HG02571 (cell line): ENCODE results near the gene POLR3G.

Experiments
- ATAC-seq: cut with Tn5 transposase; IDR thresholded peaks from one replicate; pipeline ENCODE4 v1.9.1; 2021; ENCODE audit warnings: mild to moderate bottlenecking, moderate library complexity; ENCODE audit not compliant: unreplicated experiment

POLR3G gene

GRCh38 chr5:90495146-90495545, 20.5 kb downstream of the POLR3G start:
- no peak for ATAC-seq

GRCh38 chr5:90503596-90503995, 28.9 kb downstream of the POLR3G start:
- no peak for ATAC-seq

- ATAC-seq = no peak
These were observed 30.1 kb downstream of the POLR3G start for GRCh38 chr5:90504743-90505142.

GRCh38 chr5:90506221-90506620, 31.6 kb downstream of the POLR3G start:
- ATAC-seq = no peak

- ATAC-seq = no peak
These were observed 35.8 kb downstream of the POLR3G start for GRCh38 chr5:90510438-90510837.

- no peak for ATAC-seq
These were observed 39.9 kb downstream of the POLR3G start for GRCh38 chr5:90514520-90514919.

DNA sequence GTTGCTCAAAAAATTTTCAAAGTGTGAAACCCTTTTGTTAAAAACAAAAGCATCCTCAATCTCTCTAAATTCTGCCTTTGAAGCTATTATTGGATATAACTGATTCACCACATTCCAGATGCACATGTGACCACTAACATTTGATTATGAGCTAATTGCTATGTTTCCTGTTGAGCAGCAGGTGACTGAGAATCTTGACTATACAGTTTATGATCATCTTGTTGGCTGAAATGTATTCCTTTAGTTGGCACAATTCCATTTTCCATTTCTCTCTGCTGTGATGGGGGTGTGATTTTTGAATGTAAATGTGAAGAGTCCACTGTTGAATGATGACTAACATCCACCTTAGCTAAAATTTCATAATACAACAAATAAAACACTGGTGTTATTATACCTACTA, 44.0 kb downstream of the POLR3G start:
- no peak for ATAC-seq

DNA sequence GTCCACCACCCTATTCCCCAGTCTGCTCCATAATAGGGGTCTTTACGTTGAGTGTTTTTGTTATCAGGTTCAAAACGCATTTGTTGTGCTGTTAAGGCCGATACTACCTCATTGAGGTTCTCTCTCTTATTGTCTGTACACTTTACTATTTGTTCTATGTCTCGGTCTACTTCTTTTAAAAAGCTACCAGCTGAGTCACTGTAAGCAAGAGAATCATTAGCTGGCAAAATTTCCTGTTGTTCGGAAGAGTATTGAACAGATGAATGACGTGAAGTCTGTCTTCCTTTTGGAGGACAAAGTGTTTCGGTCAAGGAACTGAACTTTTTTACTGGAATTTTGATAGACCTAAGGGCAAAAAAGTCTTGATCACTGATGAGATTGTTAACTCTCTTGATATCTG, 44.4 kb downstream of the POLR3G start:
- ATAC-seq = no peak

- ATAC-seq = peak; percentile 1
These were observed 54.0 kb downstream of the POLR3G start for GRCh38 chr5:90528601-90529193.

DNA sequence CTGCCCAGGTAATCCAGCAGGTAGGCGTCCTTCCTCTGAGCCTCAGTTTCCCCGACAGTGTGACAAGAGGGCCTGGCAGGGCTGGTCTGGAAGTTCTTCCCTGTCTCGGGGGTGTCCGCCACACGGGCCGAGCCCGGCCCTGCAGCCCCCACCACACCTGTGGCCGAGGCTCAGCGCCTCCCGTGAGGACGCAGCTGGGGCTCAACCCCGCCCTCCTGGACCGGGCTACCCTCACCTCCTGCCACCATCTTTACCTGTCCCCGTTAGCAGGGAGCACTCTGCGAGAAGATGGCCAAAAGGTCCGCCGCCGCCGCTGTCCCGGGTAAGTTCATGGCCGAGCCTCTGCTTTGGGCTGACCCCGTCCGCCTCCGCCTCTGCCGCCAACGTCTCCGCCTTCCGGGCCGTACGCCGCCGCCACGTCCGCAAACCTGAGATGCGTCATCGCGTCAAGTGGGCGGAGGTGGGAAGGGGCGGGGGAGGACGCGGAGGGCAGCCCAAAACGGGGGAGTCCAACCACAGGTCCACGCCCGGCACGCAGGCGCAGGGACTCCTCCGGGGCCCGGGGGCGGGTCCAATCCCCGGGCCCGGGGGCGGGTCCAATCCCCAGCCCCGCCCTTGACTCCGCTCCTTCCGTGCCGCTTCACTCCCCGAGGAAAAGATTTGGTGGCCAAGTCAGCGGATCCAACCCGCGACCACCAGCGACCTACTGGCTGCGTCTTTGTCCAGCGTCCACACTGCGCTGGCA, 54.7 kb downstream of the POLR3G start, which contains the start of gene LYSMD3:
Gene LYSMD3 (minus strand): TSS at position 391 of the 745 bp plus-strand sequence. CDS start 4,295 bp downstream, outside the sequence.
- peak; percentile 90 for ATAC-seq

- ATAC-seq = peak; percentile 52
These were observed 55.4 kb downstream of the POLR3G start for GRCh38 chr5:90529939-90530677.

DNA sequence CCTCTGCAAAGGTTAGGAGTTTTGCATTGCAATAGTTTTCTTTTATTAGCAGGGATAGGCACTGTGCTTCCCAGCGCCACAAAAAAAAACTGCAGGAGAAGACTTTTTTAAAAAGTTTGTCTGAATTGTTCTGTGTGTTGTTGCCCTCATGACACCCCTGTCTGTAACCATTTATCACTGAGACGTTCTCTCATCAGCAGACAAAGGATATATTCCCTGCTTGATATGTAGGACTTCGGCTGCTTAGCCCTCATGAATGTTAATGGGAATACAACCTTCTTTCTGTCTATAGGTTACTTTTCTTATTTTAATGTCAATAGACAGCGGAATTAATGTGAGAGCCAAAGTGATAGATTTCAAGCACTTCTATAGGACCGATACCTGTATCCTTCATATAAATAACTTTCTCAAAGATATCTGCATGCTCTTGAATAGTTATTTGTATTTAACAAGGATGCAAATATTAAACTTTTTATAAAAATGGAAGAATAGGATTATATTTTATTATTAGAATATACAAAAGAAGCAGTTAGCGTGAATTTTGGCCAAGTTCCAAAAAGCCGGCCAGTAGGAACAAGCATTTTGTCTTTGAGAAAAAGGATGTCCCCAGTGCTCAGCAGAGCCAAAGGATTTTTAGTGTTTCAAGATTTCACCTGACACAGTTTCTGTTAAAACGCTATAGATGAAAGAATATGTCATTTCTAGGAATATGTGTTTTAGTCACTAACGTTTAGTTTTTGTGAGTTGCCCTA, 56.2 kb downstream of the POLR3G start:
- no peak for ATAC-seq

- ATAC-seq = no peak
These were observed 59.1 kb downstream of the POLR3G start for GRCh38 chr5:90533794-90534193.

DNA sequence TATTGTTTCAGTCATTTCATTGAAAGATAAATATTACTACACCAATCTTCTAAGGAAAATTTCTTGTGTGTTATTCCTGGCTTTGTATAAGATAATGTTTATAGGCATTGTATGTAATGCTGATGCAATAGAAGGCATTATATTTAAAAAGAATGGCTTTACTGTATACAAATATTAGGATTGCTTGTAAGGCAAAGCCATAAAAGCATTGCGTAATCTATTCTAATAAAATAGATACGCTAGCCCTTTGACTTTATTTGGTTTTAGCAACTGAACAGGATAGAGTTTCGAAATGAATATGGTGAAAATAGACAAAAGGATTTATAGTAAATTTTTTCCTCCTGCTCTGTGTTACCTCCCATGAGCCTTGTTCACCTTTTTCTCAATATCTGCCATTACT, 60.3 kb downstream of the POLR3G start:
- no peak for ATAC-seq

GRCh38 chr5:90542827-90543519, 68.3 kb downstream of the POLR3G start:
- no peak for ATAC-seq

DNA sequence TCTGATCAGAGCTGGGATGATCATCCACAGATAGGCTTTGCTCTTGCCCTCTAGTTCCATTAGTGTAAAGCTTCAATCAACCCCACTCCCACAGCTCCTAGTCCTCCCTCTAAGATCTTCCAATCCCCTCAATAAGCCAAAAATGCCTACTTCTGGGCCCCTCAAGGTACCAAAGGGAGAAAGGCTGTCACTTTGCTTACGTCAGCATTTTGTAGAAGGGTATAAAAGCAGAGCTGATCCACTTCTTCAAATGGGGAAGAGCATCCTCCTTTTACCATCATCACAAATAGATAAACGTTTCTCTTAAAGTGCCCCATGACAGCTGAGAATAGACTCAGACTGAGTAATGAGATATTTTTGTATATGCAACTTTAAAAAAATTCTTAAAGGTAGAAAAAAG, 70.8 kb downstream of the POLR3G start:
- ATAC-seq = no peak

DNA sequence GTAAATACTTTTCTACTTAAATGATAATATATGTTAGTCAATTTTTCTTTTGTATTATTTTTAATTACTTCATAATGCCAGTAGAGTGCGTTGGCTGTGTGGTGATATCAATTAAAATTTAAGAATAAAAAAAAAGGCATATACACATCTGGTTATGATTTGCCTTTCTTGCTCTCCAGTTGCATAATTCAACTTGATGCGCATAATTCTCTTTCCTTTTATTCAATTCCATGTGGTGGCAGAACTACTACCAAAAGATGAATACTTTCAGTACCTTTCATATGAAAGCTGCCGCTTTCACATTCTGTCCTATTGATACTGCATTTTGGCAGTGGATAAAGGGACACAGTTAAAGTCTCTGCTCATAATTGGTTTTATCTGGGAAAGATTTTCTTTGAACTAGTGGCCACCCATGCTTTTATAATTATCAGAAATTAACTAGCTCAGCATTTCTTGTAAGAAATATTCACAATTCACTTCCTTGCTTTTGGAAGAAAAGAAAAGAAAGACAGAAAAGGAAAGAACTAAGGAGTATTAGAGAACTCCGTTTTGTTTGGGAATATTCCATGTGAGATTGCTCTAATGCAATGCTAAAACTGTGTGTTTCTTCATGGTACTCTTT, 71.7 kb downstream of the POLR3G start:
- ATAC-seq = no peak

DNA sequence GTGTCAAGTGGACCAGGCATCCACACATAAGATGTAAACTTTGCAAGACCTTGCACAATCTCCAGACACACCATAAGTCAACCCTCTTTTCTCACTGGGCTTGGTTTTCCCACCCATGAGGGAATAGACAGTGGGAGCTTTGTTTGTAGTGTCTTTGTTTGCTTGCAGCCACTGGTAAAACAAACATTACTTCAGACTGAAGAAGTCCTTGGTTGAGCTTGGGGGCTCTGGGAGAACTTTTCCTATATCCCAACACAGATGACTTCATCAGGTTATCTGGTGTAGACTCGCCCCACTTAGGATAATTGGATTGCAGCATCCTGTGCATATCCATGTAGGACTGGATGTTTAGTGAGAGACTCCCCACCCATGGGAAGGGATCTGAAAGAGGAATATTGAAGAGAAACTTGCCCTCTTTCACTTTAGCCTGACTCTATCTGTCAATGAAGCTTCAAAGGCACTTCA, 72.4 kb downstream of the POLR3G start:
- no peak for ATAC-seq

- no peak for ATAC-seq
These were observed 73.5 kb downstream of the POLR3G start for GRCh38 chr5:90548069-90548593.

DNA sequence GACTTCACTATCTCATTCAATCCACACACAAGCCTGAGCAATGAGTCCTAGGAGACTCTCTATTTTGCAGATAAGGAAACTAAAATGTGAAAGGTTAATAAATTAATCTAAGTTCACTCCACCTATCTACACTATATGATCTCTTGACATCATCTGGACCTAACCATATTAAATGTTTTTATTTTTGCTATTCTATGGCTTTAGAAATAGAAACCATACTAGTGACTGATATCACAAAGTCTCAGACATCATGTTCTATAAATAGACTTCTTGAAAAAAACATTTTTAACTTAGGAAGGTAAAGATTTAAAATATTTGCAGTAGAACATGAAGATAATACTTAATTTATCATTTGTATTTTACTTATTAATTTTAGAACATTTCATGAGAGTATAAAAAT, 74.6 kb downstream of the POLR3G start:
- ATAC-seq = no peak
